PC-3 (cell line): ENCODE results near the gene CIDEB. TPM values are rescaled to one million over a fixed set of nuclear protein-coding genes. Genes with fewer than 3 reads are reported as not detected.

Experiments used
- ATAC-seq: fragments of 200-7000 bp; cut with Tn5 transposase; 2 replicates; pipeline ENCODE4 v1.9.1; 2020; ENCODE audit warnings: mild to moderate bottlenecking, moderate library complexity
- BruUV-seq: library from RNA; stranded (reverse); fragments of 400-500 nt; replicated peaks from 2 replicates; lab custom pipeline; 2021; lab: Mats Ljungman, UMichigan
- CTCF ChIA-PET: fragments of 300-600 bp; sonication (Branson Sonifier 250); formaldehyde crosslinking; loops from one replicate; lab custom pipeline; 2022; ENCODE audit warnings: antibody characterized with exemption; lab: Charles Lee
- POLR2A ChIA-PET: fragments of 300-600 bp; sonication (Branson Sonifier 250); formaldehyde crosslinking; loops from one replicate; lab custom pipeline; 2022; ENCODE audit warnings: antibody characterized with exemption; ENCODE audit not compliant: unreplicated experiment; lab: Charles Lee
- DNase-seq: peaks from one replicate; pipeline ENCODE4 v3.0.0-alpha.2; 2015
- H2AFZ ChIP-seq: fragments of 300-600 bp; sonication (generic); 2 replicates; pipeline ENCODE4 v1.6.0; 2016; ENCODE audit warnings: antibody characterized with exemption, low read length
- H3F3A ChIP-seq: fragments of 300-600 bp; sonication (generic); one replicate; pipeline ENCODE4 v1.6.0; 2017; ENCODE audit warnings: antibody characterized with exemption, low read length, control low read depth, mild to moderate bottlenecking; ENCODE audit not compliant: unreplicated experiment
- H3K27ac ChIP-seq: fragments of 300-600 bp; sonication (generic); 2 replicates; pipeline ENCODE4 v1.5.1; 2016; ENCODE audit warnings: mild to moderate bottlenecking, low read length
- H3K27me3 ChIP-seq: fragments of 300-600 bp; sonication (generic); 2 replicates; pipeline ENCODE4 v1.6.1; 2016; ENCODE audit warnings: low read length, mixed read lengths
- H3K36me3 ChIP-seq: fragments of 300-600 bp; sonication (generic); 2 replicates; pipeline ENCODE4 v1.6.1; 2016; ENCODE audit warnings: low read depth, mixed run types, low read length, mixed read lengths
- H3K4me1 ChIP-seq: fragments of 300-600 bp; sonication (generic); 2 replicates; pipeline ENCODE4 v1.5.1; 2016; ENCODE audit warnings: low read length; ENCODE audit not compliant: insufficient read depth
- H3K4me2 ChIP-seq: fragments of 300-600 bp; sonication (generic); 2 replicates; pipeline ENCODE4 v1.6.0; 2016; ENCODE audit warnings: low read length
- H3K4me3 ChIP-seq: fragments of 300-600 bp; sonication (generic); 2 replicates; pipeline ENCODE4 v1.5.1; 2016; ENCODE audit warnings: mild to moderate bottlenecking, low read length, mixed read lengths
- H3K79me2 ChIP-seq: fragments of 300-600 bp; sonication (generic); 2 replicates; pipeline ENCODE4 v1.6.1; 2017; ENCODE audit warnings: low read length, mixed read lengths
- H3K9ac ChIP-seq: fragments of 300-600 bp; sonication (generic); 2 replicates; pipeline ENCODE4 v1.6.0; 2016; ENCODE audit warnings: mild to moderate bottlenecking, low read length
- H3K9me2 ChIP-seq: fragments of 300-600 bp; sonication (generic); replicated peaks from 2 replicates; pipeline ENCODE4 v1.6.1; 2016; ENCODE audit warnings: mixed run types, low read length, mixed read lengths
- H3K9me3 ChIP-seq: fragments of 300-600 bp; sonication (generic); 2 replicates; pipeline ENCODE4 v1.6.1; 2016; ENCODE audit warnings: low read length, mixed read lengths
- H4K20me1 ChIP-seq: fragments of 300-600 bp; sonication (generic); 2 replicates; pipeline ENCODE4 v1.6.1; 2016; ENCODE audit warnings: low read length, mixed read lengths
- CTCF ChIP-seq: fragments of 300-600 bp; sonication (generic); conservative IDR thresholded peaks from 2 replicates; pipeline ENCODE4 v1.5.1; 2017; ENCODE audit warnings: antibody characterized with exemption, low read depth, mild to moderate bottlenecking, low read length
- EZH2 ChIP-seq: fragments of 300-600 bp; sonication (generic); IDR thresholded peaks from one replicate; pipeline ENCODE4 v1.6.1; 2017; ENCODE audit warnings: antibody characterized with exemption, mild to moderate bottlenecking, low read length; ENCODE audit not compliant: unreplicated experiment
- EZH2phosphoT487 ChIP-seq: fragments of 300-600 bp; sonication (generic); IDR thresholded peaks from 2 replicates; pipeline ENCODE4 v1.6.1; 2018; ENCODE audit warnings: mild to moderate bottlenecking, antibody characterized with exemption, low read length, borderline replicate concordance
- intact Hi-C: fragments of 100-400 bp; cut with micrococcal nuclease; formaldehyde crosslinking; loops from 2 replicates; pipeline ENCODE4 v1.9.0; 2023
- total RNA-seq: library from RNA; depleted of rRNA; stranded (reverse); fragments of >200 nt; gene quantifications from 2 replicates; pipeline ENCODE4 v1.2.3, GENCODE V29; 2014

CIDEB gene
- total RNA-seq, 1 experiment from 2014 or later, result not detected

- ChIA-PET POLR2A (no interaction called here), CTCF (interaction anchor here (0.6 kb wide), 1 partner anchor 77 kb away, joined by 5 read pairs; no protein-coding TSS in a partner anchor)
- no peaks in the 10 kb centered on the region for H4K20me1 ChIP-seq
- H3K4me1 ChIP-seq, result no peaks in the 10 kb centered on the region
- intact Hi-C loops, result no loop called here
- no peak overlapping the region for H3K9ac ChIP-seq
- H3K27me3 ChIP-seq, result no peaks in the 10 kb centered on the region
- no peak overlapping the region for H3K27ac ChIP-seq
- H3K9me2 ChIP-seq, result no peaks in the 10 kb centered on the region
- ATAC-seq (no peak), DNase-seq (no peak)
- H3K36me3 ChIP-seq, result no peaks in the 10 kb centered on the region
- H3K4me3 ChIP-seq, result no peak overlapping the region
- no peak overlapping the region for H3K4me2 ChIP-seq
- no peak for TF ChIP-seq CTCF
- no peak for TF ChIP-seq EZH2phosphoT487
- TF ChIP-seq EZH2, result no peak
- H3K79me2 ChIP-seq, result no peaks in the 10 kb centered on the region
- no TSS peak for BruUV-seq
- H2AFZ ChIP-seq, result no peak overlapping the region
- no peaks in the 10 kb centered on the region for H3K9me3 ChIP-seq
- no peaks in the 10 kb centered on the region for H3F3A ChIP-seq
Measured at GRCh38 chr14:24322672-24323071, 14.9 kb upstream of the CIDEB start.

DNA sequence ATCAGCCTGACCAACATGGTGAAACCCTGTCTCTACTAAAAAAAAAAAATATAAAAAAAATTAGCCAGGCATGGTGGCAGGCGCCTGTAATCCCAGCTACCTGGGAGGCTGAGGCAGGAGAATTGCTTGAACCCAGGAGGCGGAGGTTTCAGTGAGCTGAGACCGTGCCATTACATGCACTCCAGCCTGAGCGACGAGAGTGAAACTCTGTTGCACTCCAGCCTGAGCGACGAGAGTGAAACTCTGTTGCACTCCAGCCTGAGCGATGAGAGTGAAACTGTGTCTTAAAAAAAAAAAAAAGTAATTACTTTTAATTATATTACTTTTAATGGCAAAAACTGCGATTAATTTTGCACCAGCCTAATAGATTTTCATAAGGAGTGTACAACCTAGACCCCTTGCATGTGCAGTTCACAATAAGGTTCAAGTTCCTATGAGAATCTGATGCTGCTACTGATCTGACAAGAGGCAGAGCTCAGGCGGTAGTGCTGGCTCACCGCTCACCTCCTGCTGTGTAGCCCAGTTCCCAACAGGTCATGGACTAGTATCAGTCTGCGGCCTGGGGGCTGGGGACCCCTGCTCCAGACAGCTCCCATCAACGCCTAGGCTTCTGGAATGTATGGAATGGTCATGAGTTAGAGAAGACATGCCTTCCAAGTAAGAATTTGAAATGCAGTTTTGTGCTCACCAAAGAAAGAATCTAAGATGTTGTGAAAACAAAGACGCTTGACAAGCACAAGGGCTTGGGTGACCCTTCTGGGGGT lies 13.6 kb upstream of the CIDEB start:
- Histone ChIP-seq H3K27ac (no peak overlapping the region), H3K4me2 (no peak overlapping the region), H3K79me2 (no peaks in the 10 kb centered on the region), H3K36me3 (no peaks in the 10 kb centered on the region), H3K4me3 (no peak overlapping the region), H3K9me2 (no peaks in the 10 kb centered on the region), H3K27me3 (no peaks in the 10 kb centered on the region), H3K9me3 (no peaks in the 10 kb centered on the region), H2AFZ (no peak overlapping the region), H3F3A (no peaks in the 10 kb centered on the region), H3K4me1 (peaks cover 12% of the 10 kb centered on the region), H3K9ac (no peak overlapping the region), H4K20me1 (no peaks in the 10 kb centered on the region)
- BruUV-seq, result no TSS peak
- intact Hi-C loops, result no loop called here
- ChIA-PET POLR2A (no interaction called here), CTCF (no interaction called here)
- DNase-seq (no peak), ATAC-seq (no peak)
- TF ChIP-seq EZH2phosphoT487 (no peak), CTCF (no peak), EZH2 (no peak)
